ENCODE measurements around the gene FOXF1.

Gene FOXF1

DNA sequence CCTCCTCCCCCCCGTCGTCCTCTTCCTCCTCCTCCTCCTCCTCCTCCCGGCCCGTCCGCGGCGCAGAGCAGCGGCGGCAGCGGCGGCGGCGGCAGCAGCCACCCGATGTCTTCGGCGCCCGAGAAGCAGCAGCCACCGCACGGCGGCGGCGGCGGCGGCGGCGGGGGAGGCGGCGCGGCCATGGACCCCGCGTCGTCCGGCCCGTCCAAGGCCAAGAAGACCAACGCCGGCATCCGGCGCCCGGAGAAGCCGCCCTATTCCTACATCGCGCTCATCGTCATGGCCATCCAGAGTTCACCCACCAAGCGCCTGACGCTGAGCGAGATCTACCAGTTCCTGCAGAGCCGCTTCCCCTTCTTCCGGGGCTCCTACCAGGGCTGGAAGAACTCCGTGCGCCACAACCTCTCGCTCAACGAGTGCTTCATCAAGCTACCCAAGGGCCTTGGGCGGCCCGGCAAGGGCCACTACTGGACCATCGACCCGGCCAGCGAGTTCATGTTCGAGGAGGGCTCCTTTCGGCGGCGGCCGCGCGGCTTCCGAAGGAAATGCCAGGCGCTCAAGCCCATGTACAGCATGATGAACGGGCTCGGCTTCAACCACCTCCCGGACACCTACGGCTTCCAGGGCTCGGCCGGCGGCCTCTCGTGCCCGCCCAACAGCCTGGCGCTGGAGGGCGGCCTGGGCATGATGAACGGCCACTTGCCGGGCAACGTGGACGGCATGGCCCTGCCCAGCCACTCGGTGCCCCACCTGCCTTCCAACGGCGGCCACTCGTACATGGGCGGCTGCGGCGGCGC, at the start of gene FOXF1:
Gene FOXF1, plus strand, starts transcription at position 63 of the 797 bp plus-strand sequence. Its CDS starts 43 bp downstream, at position 106.
- peaks cover 53 to 67% of the 10 kb centered on the region in 2 donors for H3K27me3 ChIP-seq (ENCODE audit: control insufficient read depth in 1 of 2, insufficient read depth in 2 of 2, low read length in 2 of 2)
- H3K9me3 ChIP-seq (ENCODE audit: control insufficient read depth in 1 of 2, low read length in 2 of 2) = no peaks in the 10 kb centered on the region
- H3K4me3 ChIP-seq (ENCODE audit: low read depth in 1 of 2, low read length in 2 of 2) = peak within 1 kb of the TSS; percentile 69 to 73
- H3K9ac ChIP-seq (ENCODE audit: low read depth in 1 of 2, low read length in 2 of 2) = peak within 1 kb of the TSS; percentile 48 to 61
- peak within 1 kb of the TSS; percentile 80 for H3K27ac ChIP-seq (ENCODE audit: low read depth, low read length)
- H3K36me3 ChIP-seq (ENCODE audit: control insufficient read depth in 1 of 2, insufficient read depth in 2 of 2, low read length in 2 of 2) = peaks cover 0 to 4% of the 10 kb centered on the region in 2 donors
- peaks cover 0 to 6% of the 10 kb centered on the region in 2 donors for H3K4me1 ChIP-seq (ENCODE audit: control insufficient read depth in 1 of 2, insufficient read depth in 2 of 2, low read length in 2 of 2)

DNA sequence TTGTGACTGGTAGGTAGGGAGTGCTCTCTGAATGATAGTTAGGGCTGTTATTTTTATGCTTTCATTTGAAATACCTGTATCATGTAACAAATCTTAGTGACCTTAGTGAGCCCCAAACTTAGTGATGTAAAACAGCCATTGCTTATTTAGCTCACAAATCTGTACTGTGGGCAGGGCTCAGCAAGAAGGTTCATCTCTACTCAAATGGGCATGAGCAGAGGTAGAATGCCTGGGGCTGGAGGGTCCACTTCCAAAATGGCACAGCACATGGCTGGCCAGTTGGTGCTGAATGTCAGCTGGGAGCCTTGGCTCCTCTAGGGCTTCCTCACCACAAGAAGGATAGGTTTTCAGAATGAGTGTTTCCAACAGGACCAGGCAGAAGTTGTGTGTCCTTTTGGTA, 49.3 kb upstream of the FOXF1 start:
- no peak overlapping the region for H3K27ac ChIP-seq (ENCODE audit: low read depth, low read length)
- H3K27me3 ChIP-seq (ENCODE audit: control insufficient read depth in 1 of 2, insufficient read depth in 2 of 2, low read length in 2 of 2) = no peaks in the 10 kb centered on the region
- H3K36me3 ChIP-seq (ENCODE audit: control insufficient read depth in 1 of 2, insufficient read depth in 2 of 2, low read length in 2 of 2) = no peaks in the 10 kb centered on the region

DNA sequence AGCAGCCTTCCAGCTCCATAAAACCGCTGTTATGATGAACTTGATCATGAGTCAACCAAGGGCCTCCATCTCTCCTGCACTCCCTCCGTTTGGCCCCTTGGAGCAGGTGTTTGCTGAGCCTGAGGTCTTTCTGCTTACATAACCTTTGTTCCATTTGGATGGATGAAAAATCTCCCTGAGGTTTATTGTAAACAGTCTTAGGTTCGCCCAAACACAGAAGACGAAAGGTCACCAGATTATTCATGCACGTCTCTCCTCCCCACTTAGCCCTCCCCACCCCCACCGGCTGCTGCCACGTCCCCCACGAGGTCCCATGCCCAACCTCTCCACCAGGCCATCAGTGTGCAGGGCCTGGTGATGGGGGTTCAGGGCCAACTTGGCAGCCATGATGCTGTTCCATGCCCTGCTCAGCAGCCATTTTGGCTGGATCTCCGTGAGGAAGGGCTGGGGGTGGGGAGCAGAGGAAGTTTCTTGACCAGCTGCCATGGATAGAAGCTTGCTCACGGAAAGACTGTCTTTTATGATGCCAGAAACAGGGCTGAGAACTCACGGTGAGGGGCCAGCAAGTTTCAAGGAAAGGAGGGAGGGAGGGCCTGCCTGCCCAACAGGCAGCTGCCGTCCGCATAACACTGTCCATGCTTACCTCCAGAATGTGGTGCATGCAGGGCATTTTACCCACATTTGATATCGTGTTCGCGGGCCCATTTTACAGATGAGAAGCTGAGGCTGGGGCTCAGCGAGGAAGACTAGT, 47.8 kb upstream of the FOXF1 start:
- no peaks in the 10 kb centered on the region for H3K36me3 ChIP-seq (ENCODE audit: control insufficient read depth in 1 of 2, insufficient read depth in 2 of 2, low read length in 2 of 2)
- H3K4me1 ChIP-seq (ENCODE audit: control insufficient read depth in 1 of 2, insufficient read depth in 2 of 2, low read length in 2 of 2) = peaks cover 0 to under 1% of the 10 kb centered on the region in 2 donors
- no peak overlapping the region for H3K9ac ChIP-seq (ENCODE audit: low read depth in 1 of 2, low read length in 2 of 2)
- H3K4me3 ChIP-seq (ENCODE audit: low read depth in 1 of 2, low read length in 2 of 2) = no peak overlapping the region
- H3K27ac ChIP-seq (ENCODE audit: low read depth, low read length) = no peak overlapping the region
- no peaks in the 10 kb centered on the region for H3K27me3 ChIP-seq (ENCODE audit: control insufficient read depth in 1 of 2, insufficient read depth in 2 of 2, low read length in 2 of 2)
- no peaks in the 10 kb centered on the region for H3K9me3 ChIP-seq (ENCODE audit: control insufficient read depth in 1 of 2, low read length in 2 of 2)

More for the DNA sequence above, 49.3 kb upstream of the FOXF1 start:
- H3K4me1 ChIP-seq (ENCODE audit: control insufficient read depth in 1 of 2, insufficient read depth in 2 of 2, low read length in 2 of 2) = peaks cover 0 to 4% of the 10 kb centered on the region in 2 donors
- no peak overlapping the region for H3K4me3 ChIP-seq (ENCODE audit: low read depth in 1 of 2, low read length in 2 of 2)
- no peaks in the 10 kb centered on the region for H3K9me3 ChIP-seq (ENCODE audit: control insufficient read depth in 1 of 2, low read length in 2 of 2)
- no peak overlapping the region for H3K9ac ChIP-seq (ENCODE audit: low read depth in 1 of 2, low read length in 2 of 2)

DNA sequence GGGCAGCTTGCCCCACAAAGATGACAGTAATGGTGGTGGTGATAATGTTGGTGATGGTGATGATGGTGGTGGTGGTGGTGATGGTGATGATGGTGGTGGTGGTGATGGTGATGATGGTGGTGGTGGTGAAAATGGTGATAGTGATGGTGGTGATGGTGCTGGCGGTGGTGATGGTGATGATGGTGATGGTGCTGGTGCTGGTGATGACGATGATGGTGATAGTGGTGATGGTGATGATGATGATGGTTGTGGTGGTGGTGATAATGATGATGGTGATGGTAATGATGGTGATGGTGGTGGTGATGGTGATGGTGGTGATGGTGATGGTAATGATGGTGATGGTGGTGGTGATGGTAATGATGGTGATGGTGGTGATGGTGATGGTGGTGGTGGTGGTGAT, 46.3 kb upstream of the FOXF1 start:
- no peak overlapping the region for H3K9ac ChIP-seq (ENCODE audit: low read depth in 1 of 2, low read length in 2 of 2)
- no peaks in the 10 kb centered on the region for H3K36me3 ChIP-seq (ENCODE audit: control insufficient read depth in 1 of 2, insufficient read depth in 2 of 2, low read length in 2 of 2)
- no peak overlapping the region for H3K4me3 ChIP-seq (ENCODE audit: low read depth in 1 of 2, low read length in 2 of 2)
- H3K4me1 ChIP-seq (ENCODE audit: control insufficient read depth in 1 of 2, insufficient read depth in 2 of 2, low read length in 2 of 2) = no peaks in the 10 kb centered on the region
- no peaks in the 10 kb centered on the region for H3K27me3 ChIP-seq (ENCODE audit: control insufficient read depth in 1 of 2, insufficient read depth in 2 of 2, low read length in 2 of 2)
- H3K9me3 ChIP-seq (ENCODE audit: control insufficient read depth in 1 of 2, low read length in 2 of 2) = no peaks in the 10 kb centered on the region
- no peak overlapping the region for H3K27ac ChIP-seq (ENCODE audit: low read depth, low read length)

DNA sequence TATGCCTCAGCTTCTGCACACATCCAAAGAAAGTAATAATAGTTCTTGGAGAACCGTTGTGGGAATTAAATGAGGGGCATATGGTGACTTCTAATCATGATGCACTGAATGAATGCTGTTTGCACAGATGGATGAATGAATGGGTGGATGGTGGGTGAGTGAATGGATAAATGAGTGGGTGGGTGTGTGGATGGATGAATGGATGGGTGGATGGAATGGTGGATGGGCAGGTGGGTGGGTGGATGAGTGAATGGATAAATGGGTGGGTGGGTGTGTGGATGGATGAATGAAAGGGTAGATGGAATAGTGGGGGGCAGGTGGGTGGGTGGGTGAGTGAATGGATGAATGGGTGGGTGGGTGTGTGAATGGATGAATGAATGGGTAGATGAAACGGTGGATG, 44.9 kb upstream of the FOXF1 start:
- H3K27me3 ChIP-seq (ENCODE audit: control insufficient read depth in 1 of 2, insufficient read depth in 2 of 2, low read length in 2 of 2) = no peaks in the 10 kb centered on the region
- no peak overlapping the region for H3K27ac ChIP-seq (ENCODE audit: low read depth, low read length)
- H3K4me1 ChIP-seq (ENCODE audit: control insufficient read depth in 1 of 2, insufficient read depth in 2 of 2, low read length in 2 of 2) = no peaks in the 10 kb centered on the region
- H3K9me3 ChIP-seq (ENCODE audit: control insufficient read depth in 1 of 2, low read length in 2 of 2) = no peaks in the 10 kb centered on the region
- H3K9ac ChIP-seq (ENCODE audit: low read depth in 1 of 2, low read length in 2 of 2) = no peak overlapping the region
- H3K36me3 ChIP-seq (ENCODE audit: control insufficient read depth in 1 of 2, insufficient read depth in 2 of 2, low read length in 2 of 2) = no peaks in the 10 kb centered on the region
- H3K4me3 ChIP-seq (ENCODE audit: low read depth in 1 of 2, low read length in 2 of 2) = no peak overlapping the region

DNA sequence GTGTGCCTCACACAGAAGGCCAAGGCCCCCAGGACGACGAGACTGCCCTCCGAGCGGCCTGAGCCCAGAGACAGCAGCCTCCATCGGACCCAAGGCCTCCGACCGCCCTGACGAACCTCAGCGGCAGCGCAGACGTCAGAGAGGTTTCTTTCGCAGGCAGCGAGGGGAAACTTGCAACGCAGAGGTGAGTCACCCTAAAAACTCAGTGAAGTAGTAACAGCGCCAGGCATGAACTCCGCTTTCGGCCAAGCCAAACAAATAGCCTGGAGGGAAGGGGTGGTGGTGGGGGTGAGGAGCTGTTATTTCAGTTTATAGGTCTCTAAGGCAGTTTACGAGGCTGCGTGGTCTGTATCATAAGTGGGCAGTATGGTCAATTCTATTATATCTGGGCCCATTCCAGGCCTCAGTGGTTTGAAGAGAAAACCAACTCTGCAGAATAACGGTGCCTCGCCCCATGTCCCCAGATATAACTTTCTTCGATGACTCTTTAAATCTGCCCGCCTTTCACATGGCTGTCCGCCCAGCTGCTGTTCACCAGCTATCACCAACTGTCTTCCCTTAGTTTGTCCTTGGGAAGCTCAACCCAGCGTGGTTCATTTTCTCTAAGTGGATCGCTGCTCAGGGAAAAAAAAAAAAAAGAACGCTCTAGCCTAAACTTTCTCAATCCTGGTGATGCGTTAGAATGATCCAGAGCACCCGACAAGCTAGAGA, 43.5 kb upstream of the FOXF1 start:
- Histone ChIP-seq H3K4me1 (ENCODE audit: control insufficient read depth in 1 of 2, insufficient read depth in 2 of 2, low read length in 2 of 2) (peaks cover 0 to 4% of the 10 kb centered on the region in 2 donors), H3K27ac (ENCODE audit: low read depth, low read length) (peak overlapping the region; percentile 18), H3K9ac (ENCODE audit: low read depth in 1 of 2, low read length in 2 of 2) (no peak overlapping the region), H3K27me3 (ENCODE audit: control insufficient read depth in 1 of 2, insufficient read depth in 2 of 2, low read length in 2 of 2) (no peaks in the 10 kb centered on the region), H3K36me3 (ENCODE audit: control insufficient read depth in 1 of 2, insufficient read depth in 2 of 2, low read length in 2 of 2) (no peaks in the 10 kb centered on the region), H3K4me3 (ENCODE audit: low read depth in 1 of 2, low read length in 2 of 2) (no peak overlapping the region), H3K9me3 (ENCODE audit: control insufficient read depth in 1 of 2, low read length in 2 of 2) (no peaks in the 10 kb centered on the region)

DNA sequence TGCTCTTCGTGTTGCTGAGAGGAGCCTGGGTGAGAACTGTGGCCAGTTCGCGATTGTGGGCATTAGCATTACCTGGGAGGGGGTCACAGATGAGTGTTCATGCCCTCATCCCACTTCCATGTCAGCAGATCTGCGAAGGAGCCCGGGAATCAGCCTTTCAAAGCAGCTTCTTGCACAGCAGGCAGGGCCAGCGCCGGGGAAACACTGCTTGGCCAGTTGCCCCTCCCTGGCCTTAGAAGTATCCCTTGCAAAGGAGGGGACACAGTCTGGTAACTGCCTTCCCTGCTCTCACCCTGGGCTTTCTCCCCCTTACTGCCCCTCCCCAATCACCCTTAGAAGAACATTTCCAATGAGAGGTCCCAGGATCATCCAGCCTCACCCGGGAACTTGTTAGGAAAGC, 42.8 kb upstream of the FOXF1 start:
- Histone ChIP-seq H3K9ac (ENCODE audit: low read depth in 1 of 2, low read length in 2 of 2) (no peak overlapping the region), H3K4me3 (ENCODE audit: low read depth in 1 of 2, low read length in 2 of 2) (no peak overlapping the region), H3K36me3 (ENCODE audit: control insufficient read depth in 1 of 2, insufficient read depth in 2 of 2, low read length in 2 of 2) (no peaks in the 10 kb centered on the region), H3K9me3 (ENCODE audit: control insufficient read depth in 1 of 2, low read length in 2 of 2) (no peaks in the 10 kb centered on the region), H3K27me3 (ENCODE audit: control insufficient read depth in 1 of 2, insufficient read depth in 2 of 2, low read length in 2 of 2) (no peaks in the 10 kb centered on the region), H3K4me1 (ENCODE audit: control insufficient read depth in 1 of 2, insufficient read depth in 2 of 2, low read length in 2 of 2) (peaks cover 0 to 4% of the 10 kb centered on the region in 2 donors), H3K27ac (ENCODE audit: low read depth, low read length) (no peak overlapping the region)

DNA sequence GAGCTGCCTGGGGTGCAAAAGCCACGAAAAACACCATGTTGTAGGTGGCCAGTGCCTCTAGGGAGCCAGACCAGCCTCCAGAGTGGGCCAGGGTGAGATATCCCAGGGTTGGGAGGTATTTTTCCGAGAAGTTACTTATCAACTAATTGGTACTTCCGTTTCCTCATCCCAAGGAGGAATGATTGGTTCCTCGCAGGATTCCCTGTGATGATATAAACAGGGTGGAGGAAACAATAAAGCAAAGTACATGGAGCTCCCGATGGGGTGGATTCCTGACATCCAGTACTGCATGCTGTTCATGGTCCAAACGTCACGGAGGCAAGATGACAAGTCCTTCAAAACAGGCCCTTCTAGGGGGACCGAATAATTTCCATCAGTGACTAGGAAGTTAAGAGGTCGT, 39.4 kb upstream of the FOXF1 start:
- no peak overlapping the region for H3K27ac ChIP-seq (ENCODE audit: low read depth, low read length)
- no peak overlapping the region for H3K4me3 ChIP-seq (ENCODE audit: low read depth in 1 of 2, low read length in 2 of 2)
- peaks cover 0 to 4% of the 10 kb centered on the region in 2 donors for H3K4me1 ChIP-seq (ENCODE audit: control insufficient read depth in 1 of 2, insufficient read depth in 2 of 2, low read length in 2 of 2)
- no peaks in the 10 kb centered on the region for H3K36me3 ChIP-seq (ENCODE audit: control insufficient read depth in 1 of 2, insufficient read depth in 2 of 2, low read length in 2 of 2)
- H3K9me3 ChIP-seq (ENCODE audit: control insufficient read depth in 1 of 2, low read length in 2 of 2) = no peaks in the 10 kb centered on the region
- no peak overlapping the region for H3K9ac ChIP-seq (ENCODE audit: low read depth in 1 of 2, low read length in 2 of 2)
- no peaks in the 10 kb centered on the region for H3K27me3 ChIP-seq (ENCODE audit: control insufficient read depth in 1 of 2, insufficient read depth in 2 of 2, low read length in 2 of 2)

DNA sequence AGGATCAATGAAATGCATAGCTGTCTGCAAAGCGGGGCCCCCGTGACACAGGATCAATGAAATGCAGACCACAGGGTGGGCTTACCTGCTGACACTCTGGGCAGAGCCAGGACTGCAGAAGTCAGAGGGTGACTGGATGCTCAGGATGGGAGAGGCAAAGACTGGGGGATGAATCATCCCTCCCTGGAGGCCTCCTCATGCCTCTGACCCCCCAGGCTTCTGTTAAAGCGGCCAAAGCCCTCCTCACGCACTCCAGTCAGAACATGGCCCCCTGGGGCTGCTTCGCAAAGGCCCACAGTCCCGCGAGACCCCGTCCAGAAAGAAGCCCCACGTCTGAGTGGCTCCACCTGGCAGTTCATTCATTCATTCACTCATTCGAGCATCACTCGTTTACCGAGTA, 38.4 kb upstream of the FOXF1 start:
- H3K27ac ChIP-seq (ENCODE audit: low read depth, low read length) = no peak overlapping the region
- no peaks in the 10 kb centered on the region for H3K27me3 ChIP-seq (ENCODE audit: control insufficient read depth in 1 of 2, insufficient read depth in 2 of 2, low read length in 2 of 2)
- H3K9me3 ChIP-seq (ENCODE audit: control insufficient read depth in 1 of 2, low read length in 2 of 2) = no peaks in the 10 kb centered on the region
- peaks cover 0 to 4% of the 10 kb centered on the region in 2 donors for H3K4me1 ChIP-seq (ENCODE audit: control insufficient read depth in 1 of 2, insufficient read depth in 2 of 2, low read length in 2 of 2)
- H3K9ac ChIP-seq (ENCODE audit: low read depth in 1 of 2, low read length in 2 of 2) = no peak overlapping the region
- H3K36me3 ChIP-seq (ENCODE audit: control insufficient read depth in 1 of 2, insufficient read depth in 2 of 2, low read length in 2 of 2) = no peaks in the 10 kb centered on the region
- no peak overlapping the region for H3K4me3 ChIP-seq (ENCODE audit: low read depth in 1 of 2, low read length in 2 of 2)

DNA sequence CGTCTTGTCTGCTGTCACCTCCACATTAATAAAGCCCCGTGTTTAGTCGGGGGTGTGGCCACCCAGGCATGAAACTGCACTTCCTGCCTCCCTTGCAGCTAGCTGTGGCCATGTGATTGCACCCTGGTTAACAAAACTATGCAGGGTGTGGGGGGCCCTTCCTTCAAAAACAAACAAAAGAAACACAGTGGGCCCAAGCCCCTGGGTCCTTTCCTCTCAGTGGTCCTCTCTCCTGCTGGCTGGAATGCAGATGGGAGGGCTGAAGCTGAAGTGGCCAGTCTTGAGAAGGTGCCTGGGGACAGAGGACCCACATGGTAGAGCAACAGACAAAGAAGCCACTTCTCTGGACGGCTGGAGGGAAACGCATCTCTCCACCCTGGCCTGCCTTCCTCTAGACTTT, 38.0 kb upstream of the FOXF1 start:
- no peaks in the 10 kb centered on the region for H3K9me3 ChIP-seq (ENCODE audit: control insufficient read depth in 1 of 2, low read length in 2 of 2)
- H3K27ac ChIP-seq (ENCODE audit: low read depth, low read length) = no peak overlapping the region
- H3K4me3 ChIP-seq (ENCODE audit: low read depth in 1 of 2, low read length in 2 of 2) = no peak overlapping the region
- peaks cover 1 to 4% of the 10 kb centered on the region in 2 donors for H3K27me3 ChIP-seq (ENCODE audit: control insufficient read depth in 1 of 2, insufficient read depth in 2 of 2, low read length in 2 of 2)
- no peak overlapping the region for H3K9ac ChIP-seq (ENCODE audit: low read depth in 1 of 2, low read length in 2 of 2)
- no peaks in the 10 kb centered on the region for H3K36me3 ChIP-seq (ENCODE audit: control insufficient read depth in 1 of 2, insufficient read depth in 2 of 2, low read length in 2 of 2)
- peaks cover 2 to 7% of the 10 kb centered on the region in 2 donors for H3K4me1 ChIP-seq (ENCODE audit: control insufficient read depth in 1 of 2, insufficient read depth in 2 of 2, low read length in 2 of 2)
